ENCODE measurements around the gene VANGL2. TPM values are rescaled to one million over a fixed set of nuclear protein-coding genes. Genes with fewer than 3 reads are reported as not detected.
A peak's percentile ranks its signal among the peaks of the same experiment; 100 is the strongest.

Gene VANGL2
- total and polyA plus RNA-seq, 7 donors, result 0.18 to 0.94 (median 0.44) TPM

DNA sequence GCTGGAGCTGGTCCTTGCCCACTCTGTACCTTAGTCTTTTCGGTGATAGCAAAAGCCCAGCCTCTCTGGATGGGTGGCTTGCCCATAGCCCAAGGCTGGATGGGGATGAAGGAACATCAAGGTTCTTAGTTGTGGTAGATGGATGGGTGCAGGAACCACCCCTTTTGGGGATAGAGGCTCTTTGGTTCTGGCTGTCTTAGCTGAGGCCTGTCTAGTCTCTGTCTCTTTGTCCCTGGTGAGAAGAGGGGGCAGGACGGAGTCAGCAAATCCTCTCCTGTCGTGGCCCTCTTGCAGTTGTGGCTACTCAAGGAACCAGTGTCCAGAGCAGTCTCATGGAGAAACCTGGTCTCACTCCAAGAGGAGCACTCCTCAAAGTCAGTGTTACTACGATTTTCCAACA is 8.5 kb downstream of the VANGL2 start:
- no peak for DNase-seq
- intact Hi-C loops (cut with DNase I), result no loop called here
- Histone ChIP-seq H3K4me1 (no peaks in the 10 kb centered on the region), H3K27me3 (ENCODE audit: insufficient read depth in 3 of 3, low read length in 2 of 3) (peaks cover 0 to 3% (median 0%) of the 10 kb centered on the region in 3 donors), H3K9me3 (no peaks in the 10 kb centered on the region), H3K27ac (no peak overlapping the region), H3K4me3 (no peak overlapping the region), H3K36me3 (ENCODE audit: insufficient read depth in 1 of 2, low read depth in 1 of 2) (no peaks in the 10 kb centered on the region)
- TF ChIP-seq, protein P1, sequence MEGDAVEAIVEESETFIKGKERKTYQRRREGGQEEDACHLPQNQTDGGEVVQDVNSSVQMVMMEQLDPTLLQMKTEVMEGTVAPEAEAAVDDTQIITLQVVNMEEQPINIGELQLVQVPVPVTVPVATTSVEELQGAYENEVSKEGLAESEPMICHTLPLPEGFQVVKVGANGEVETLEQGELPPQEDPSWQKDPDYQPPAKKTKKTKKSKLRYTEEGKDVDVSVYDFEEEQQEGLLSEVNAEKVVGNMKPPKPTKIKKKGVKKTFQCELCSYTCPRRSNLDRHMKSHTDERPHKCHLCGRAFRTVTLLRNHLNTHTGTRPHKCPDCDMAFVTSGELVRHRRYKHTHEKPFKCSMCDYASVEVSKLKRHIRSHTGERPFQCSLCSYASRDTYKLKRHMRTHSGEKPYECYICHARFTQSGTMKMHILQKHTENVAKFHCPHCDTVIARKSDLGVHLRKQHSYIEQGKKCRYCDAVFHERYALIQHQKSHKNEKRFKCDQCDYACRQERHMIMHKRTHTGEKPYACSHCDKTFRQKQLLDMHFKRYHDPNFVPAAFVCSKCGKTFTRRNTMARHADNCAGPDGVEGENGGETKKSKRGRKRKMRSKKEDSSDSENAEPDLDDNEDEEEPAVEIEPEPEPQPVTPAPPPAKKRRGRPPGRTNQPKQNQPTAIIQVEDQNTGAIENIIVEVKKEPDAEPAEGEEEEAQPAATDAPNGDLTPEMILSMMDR (IDR thresholded peaks at IDR 0.05), result no peak
- no peak for ATAC-seq
- WGBS, 3 donors, result 80 to 84% (median 84%) methylated on average over 4 of the region's 4 CpGs

DNA sequence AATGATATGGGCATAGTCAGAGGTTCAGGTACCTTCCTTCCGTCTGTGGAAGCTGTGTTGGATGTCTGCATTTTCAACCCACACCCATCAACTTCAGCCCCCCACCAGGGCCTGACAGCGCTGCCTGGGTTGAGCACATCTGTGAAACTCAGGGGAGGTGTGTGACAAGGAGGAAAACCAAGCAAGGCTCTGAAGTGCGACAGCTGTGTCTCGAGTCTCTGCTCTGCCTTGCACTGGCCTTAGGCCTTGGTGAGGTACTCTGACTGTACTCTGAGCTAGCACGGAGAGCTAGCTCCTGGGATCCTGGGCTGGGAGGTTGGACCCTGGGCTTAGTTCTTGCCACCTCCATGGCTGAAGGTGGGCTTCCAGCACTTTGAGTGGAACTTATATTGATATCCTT is 9.1 kb downstream of the VANGL2 start:
- intact Hi-C loops (cut with DNase I), result no loop called here
- 83 to 89% (median 84%) methylated on average over 5 of the region's 5 CpGs for WGBS, 3 donors
- Histone ChIP-seq H3K9me3 (no peaks in the 10 kb centered on the region), H3K4me1 (no peaks in the 10 kb centered on the region), H3K27ac (no peak overlapping the region), H3K4me3 (no peak overlapping the region), H3K27me3 (ENCODE audit: insufficient read depth in 3 of 3, low read length in 2 of 3) (peaks cover 0 to 3% (median 0%) of the 10 kb centered on the region in 3 donors), H3K36me3 (ENCODE audit: insufficient read depth in 1 of 2, low read depth in 1 of 2) (no peaks in the 10 kb centered on the region)
- TF ChIP-seq, protein P1 (IDR thresholded peaks at IDR 0.05), result no peak
- ATAC-seq (no peak), DNase-seq (no peak)

DNA sequence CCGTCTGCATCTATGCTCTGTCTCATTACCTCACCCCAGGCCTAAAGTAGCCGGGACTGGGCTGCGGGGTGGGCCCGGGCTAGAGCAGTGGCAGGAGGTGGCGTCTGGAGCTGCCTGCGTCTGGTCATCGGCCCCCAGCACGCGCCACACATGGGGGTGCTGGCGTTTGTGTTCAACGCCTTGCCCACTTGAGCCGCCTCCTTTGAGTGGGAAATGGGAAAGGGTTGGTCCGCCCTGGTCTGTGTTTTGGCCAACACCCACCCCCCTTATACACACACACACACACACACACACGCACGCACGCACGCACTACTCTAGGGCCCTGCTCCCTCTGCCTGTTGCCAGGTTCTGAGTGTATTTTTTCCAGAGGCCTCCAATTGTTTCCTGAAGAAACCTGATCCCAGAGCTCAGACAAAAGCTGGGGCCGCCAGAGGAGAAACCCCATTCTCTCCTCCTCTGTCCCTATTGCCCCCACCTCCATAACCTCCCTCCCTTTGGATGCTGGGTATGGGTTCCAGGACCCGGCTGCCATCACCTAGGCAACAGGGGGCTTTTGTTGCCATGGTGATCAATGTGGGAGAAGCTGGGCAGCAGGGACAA is 10.1 kb downstream of the VANGL2 start:
- no peak for DNase-seq
- intact Hi-C loops (cut with DNase I), result no loop called here

DNA sequence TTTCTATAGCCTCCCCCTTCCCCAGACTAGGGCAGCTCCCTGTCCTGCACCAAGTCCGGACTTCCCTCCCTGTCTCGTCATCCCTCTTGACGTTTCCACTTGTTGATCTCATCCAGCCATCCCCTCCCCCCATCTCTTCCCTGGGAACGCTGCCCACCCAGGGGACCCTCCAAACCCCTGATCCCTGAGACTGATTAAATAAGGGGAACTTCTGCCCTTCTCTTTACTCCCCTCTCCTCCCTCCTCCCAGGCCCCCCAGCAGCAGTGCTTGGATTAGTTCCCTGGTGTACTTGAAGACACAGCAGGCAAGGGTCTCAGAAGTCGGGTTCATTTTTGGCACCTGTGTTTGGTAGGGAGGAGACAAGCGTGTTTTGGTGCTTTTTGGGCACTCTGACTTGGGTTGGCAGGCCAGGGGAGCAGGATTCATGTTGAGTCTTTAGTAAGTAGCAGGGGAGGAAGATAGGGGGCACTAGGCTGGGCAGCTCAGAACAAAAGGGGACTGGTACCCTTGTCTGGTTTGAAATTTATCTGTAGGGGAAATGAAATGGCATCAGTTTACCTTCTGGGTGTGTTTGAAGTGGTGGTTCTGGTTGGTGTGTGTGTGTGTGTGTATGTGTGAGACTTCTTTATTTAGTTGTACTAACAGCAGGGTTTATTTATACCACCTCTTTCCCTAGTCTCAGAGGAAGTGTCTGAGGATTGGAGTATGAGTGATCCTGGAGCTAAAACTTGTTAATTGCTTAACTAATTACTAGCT is 11.1 kb downstream of the VANGL2 start:
- Histone ChIP-seq H3K4me1 (no peaks in the 10 kb centered on the region), H3K36me3 (ENCODE audit: insufficient read depth in 1 of 2, low read depth in 1 of 2) (no peaks in the 10 kb centered on the region), H3K4me3 (no peak overlapping the region), H3K9me3 (no peaks in the 10 kb centered on the region), H3K27me3 (ENCODE audit: insufficient read depth in 3 of 3, low read length in 2 of 3) (no peaks in the 10 kb centered on the region), H3K27ac (no peak overlapping the region)
- intact Hi-C loops (cut with DNase I), result no loop called here
- TF ChIP-seq, protein P1 (IDR thresholded peaks at IDR 0.05), result no peak
- ATAC-seq, result no peak
- 53 to 65% (median 54%) methylated on average over 6 of the region's 6 CpGs for WGBS, 3 donors
- DNase-seq, result no peak

More for the DNA sequence above, 10.1 kb downstream of the VANGL2 start:
- H3K4me1 ChIP-seq, result no peaks in the 10 kb centered on the region
- no peaks in the 10 kb centered on the region for H3K36me3 ChIP-seq (ENCODE audit: insufficient read depth in 1 of 2, low read depth in 1 of 2)
- H3K27me3 ChIP-seq (ENCODE audit: insufficient read depth in 3 of 3, low read length in 2 of 3), result no peaks in the 10 kb centered on the region
- no peaks in the 10 kb centered on the region for H3K9me3 ChIP-seq
- 51 to 66% (median 52%) methylated on average over 17 to 19 of the region's 19 CpGs for WGBS, 3 donors
- no peak overlapping the region for H3K27ac ChIP-seq
- peak in 1 of 4 donors; percentile 20 for ATAC-seq
- TF ChIP-seq, protein P1 (IDR thresholded peaks at IDR 0.05), result no peak
- H3K4me3 ChIP-seq, result no peak overlapping the region
